Cortex of kidney (tissue), 1 donor: ENCODE data around the gene TFDP1.

Experiments
- DNase-seq: peaks from one replicate; lab custom pipeline; 2025; lab: John Stamatoyannopoulos, UW

The TFDP1 gene

GRCh38 chr13:113598481-113598880, 13.9 kb downstream of the TFDP1 start:
- DNase-seq, result no peak

DNA sequence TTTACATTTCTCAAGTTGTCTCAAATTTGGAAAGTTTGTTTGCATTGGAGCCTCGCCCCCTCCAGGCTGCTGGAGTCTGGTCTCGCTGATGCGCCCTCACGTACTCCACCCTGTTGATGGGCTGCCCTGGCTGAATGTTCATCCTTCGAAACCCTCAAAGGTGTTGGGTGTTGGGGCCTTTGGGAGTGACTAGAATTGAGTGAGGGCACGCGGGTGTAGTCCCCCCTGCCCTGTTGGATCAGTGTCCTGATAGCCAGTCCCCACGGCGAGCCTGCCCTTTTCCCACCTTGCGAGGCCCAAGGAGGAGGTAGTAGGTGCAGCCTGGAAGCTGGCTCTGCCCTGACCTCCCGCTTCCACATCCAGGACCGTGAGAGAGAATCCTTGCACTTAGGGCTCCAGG, 14.8 kb downstream of the TFDP1 start:
- no peak for DNase-seq

GRCh38 chr13:113601166-113602070, 16.9 kb downstream of the TFDP1 start:
- DNase-seq, result no peak

- no peak for DNase-seq
Measured at GRCh38 chr13:113602291-113602988, 17.9 kb downstream of the TFDP1 start.

- DNase-seq, result no peak
Measured at GRCh38 chr13:113603116-113603710, 18.7 kb downstream of the TFDP1 start.

DNA sequence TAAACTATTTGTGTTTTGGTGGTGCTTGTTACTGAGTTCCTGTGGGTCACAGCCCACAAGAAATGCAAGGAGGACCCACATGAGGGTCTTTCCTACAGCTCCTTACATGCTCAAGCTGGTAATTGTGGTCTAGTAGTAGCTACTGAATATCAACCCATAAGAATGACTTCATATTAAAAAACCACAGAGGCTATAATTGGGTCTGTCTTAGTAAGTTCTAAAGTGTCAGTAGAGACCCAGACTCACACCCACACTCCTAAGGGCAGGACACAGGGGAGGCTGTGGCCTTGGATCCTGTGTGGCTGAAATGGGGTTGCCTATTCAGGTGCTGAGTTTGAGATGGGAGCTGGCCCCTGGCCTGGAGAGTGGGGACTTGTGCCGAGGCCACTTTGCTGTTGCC, 19.6 kb downstream of the TFDP1 start:
- DNase-seq, result no peak

- no peak for DNase-seq
Measured at GRCh38 chr13:113605461-113605860, 20.9 kb downstream of the TFDP1 start.

GRCh38 chr13:113605866-113606438, 21.4 kb downstream of the TFDP1 start:
- DNase-seq, result no peak

DNA sequence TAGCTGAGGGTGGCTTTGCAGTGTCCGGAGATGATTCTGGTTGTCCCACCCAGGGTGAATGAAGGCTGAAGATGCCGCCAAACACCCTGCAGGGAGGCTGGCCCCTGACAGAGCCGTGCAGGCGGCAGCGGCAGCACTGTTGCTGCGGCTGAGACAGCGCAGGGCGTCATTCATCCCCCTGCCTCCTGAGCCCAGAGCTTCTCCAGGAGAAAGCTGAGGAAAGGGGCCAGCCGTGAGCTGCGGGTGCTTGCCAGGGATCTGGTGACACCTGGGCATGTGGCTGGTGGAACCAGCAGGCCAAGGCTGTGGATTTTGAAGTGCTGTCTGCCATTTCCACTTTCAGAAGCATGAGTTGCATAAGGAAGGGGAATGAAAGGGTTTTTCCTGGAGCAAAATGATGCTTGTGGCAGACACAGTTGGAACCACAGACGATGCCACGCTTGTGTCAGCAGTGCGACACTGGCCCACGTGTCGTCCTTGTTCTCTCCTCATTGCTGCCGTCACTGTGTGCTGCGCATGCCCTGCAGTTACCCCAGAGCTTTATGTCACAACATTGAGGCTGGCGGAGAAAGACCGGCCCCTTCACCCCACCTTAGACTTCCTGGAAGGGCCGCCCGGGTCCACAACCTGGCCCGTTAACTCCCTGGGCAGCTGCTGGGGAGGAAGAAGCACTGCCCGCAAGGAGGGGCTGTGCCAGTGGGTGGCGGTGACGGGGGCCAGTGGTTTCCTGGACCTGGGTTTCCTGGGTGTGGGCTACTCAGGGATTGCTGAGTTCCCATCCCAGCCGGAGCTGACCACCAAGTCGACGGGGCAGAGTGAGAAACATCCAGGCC, 22.7 kb downstream of the TFDP1 start:
- no peak for DNase-seq

GRCh38 chr13:113607889-113608635, 23.5 kb downstream of the TFDP1 start:
- DNase-seq, result no peak

- DNase-seq, result no peak
Measured at GRCh38 chr13:113608967-113609533, 24.5 kb downstream of the TFDP1 start.

DNA sequence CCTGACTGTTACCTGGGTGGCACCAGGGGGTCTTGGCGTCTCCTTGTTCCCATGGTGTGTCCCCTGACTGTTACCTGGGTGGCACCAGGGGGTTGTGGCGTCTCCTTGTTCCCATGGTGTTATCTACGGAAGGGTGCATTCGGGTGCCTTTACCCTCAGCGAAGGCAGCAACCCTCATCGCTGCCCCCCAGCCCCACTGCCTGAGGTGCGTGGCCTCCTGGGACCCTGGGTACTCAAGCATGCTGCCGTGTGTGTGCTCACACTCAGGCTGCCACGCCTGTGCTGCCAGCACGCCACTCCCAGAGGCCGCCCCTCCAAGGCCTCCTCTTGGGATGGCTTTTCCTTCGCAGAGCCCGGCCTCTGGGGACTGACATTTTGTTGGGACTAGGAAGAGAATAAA, 25.1 kb downstream of the TFDP1 start:
- no peak for DNase-seq

- no peak for DNase-seq
Measured at GRCh38 chr13:113610266-113610665, 25.7 kb downstream of the TFDP1 start.

DNA sequence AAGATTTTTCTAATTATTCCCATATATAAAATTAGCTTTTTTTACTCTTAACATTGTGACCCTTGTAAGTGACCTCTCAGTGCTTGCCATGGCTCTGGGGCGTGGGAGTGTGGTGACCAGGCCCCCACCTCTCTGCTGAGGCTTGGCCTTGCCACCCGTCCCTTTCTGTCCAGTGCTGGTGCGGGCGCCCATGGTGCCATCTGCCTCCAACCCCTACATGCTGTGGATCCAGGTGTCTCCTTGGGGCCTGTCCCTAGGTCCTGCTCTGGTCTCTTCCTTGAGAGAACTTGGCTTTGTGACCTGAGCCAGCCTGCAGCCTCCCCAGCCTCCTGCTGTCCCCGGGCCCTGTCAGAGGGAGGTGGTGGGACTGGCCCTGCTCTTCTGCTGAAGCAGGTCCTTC, 27.4 kb downstream of the TFDP1 start:
- no peak for DNase-seq

DNA sequence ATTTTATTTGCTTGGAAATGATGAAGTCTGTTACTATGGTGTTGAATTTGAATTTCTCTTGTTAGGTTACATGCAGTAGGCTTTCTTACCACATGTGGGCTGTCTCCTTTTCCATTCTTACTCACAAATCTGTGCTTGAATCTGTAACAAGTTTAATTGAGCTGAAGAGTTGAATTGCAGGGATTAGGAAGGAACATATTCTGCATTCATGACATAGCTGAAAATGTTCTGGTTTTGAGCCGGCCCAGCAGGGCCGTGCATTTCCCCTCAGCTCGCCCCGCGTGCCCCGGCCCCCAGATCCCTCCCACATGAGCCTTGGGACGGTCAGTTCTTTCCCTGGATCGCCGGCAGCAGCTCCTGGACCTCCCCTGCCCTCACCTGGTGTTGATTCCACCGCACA, 28.1 kb downstream of the TFDP1 start:
- no peak for DNase-seq

DNA sequence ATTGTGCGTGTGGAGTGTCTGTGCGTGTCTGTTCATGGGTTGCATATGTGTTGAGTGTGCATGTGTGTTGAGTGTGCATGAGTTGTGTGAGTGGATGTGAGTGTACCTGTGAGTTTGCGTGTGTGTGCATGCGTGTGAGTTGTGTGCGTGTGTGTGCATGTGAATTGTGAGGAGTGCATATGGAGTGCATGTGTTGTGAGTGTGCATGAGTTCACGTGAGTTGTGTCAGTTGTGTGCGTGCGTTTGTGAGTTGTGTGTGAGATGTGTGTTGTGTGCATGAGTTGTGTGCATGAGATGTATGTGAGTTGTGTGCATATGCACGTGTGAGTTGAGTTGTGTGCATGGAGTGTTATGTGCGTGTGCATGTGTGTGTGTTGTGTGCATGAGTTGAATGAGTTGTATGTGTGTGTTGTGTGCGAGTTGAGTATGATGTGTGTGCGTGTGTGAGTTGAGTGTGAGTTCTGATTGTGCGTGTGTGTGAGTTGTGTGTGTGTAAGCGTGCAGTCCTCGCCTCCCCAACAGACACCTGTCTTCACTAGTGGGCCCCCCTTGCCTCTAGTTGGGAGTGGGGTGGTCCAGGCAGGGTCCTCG, 29.3 kb downstream of the TFDP1 start:
- DNase-seq, result no peak

DNA sequence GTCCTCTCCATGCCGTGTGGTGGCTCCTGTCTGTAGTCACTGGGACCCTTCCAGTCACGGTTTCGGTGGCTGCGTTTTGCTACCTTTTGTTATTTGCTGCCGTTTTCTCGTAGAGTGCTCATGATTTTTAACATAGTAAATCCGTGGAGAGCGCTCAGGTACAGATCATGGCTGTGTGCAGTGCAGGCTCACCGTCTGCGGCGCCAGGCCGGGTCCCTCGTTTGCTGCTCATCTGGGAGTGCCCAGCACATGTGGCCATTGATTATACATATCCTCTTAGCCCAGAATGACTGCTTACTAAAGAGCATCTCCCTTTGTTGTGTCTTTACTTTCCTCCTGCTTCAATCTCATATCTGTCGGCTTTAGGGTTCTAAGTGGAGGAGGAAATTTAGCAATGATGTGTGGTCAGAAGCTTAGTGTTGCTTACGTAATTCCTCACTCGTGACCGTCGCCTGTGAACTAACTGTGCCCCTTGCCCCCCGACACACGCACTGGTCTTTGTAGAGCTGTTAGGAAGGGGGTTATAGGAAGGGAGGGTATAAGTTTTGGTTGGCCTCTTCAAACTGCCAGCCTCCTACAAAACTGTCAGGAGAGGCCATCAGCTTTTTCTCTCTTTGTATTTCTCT, 31.8 kb downstream of the TFDP1 start:
- no peak for DNase-seq

GRCh38 chr13:113616991-113617749, 32.6 kb downstream of the TFDP1 start:
- no peak for DNase-seq

- no peak for DNase-seq
Measured at GRCh38 chr13:113617961-113618360, 33.4 kb downstream of the TFDP1 start.
